ENCODE results near the gene EYA4.

DNA sequence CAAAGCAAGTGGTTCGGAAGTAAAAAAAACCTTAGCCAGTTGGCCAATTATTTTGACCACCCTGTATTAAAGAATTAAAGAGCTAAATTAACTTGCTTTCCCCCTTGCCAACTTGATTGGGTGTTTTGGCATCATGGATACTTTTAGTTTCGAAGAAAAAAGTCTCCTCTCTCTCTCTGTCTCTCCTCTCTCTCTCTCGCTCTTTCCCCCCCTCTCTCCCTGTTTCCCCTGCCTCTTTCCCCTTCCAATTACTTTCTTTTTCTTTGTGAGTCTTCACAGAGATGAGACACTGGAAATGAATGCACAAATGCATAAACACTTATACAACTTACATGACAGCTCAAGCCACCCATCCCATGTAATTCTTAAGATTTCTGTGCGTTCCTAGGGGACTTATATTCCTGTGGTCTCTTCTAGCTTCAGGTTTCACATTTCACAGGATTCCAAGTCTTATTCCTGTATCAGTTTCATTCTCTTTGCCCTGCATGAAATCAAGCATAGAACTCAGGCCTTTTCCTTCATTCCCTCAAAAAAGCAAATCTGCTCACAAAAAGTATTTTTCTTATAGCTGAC, 32.9 kb upstream of the EYA4 start:
- TF ChIP-seq CTCF (IDR thresholded peaks at IDR 0.05) (no peak), EP300 (IDR thresholded peaks at IDR 0.05) (no peak), POLR2A (IDR thresholded peaks at IDR 0.05) (no peak), POLR2AphosphoS5 (IDR thresholded peaks at IDR 0.05) (no peak)
